CD4-positive, alpha-beta T cell treated with Interleukin-4 for 1 hour (primary cell): ENCODE measurements around the gene SMCP.
A peak's percentile ranks its signal among the peaks of the same experiment; 100 is the strongest.

Source experiments
- DNase-seq, 2 donors: peaks; one replicate each; pipeline ENCODE4 v3.0.0-alpha.2; 2020 to 2022

The SMCP gene

GRCh38 chr1:152886758-152887409 lies 8.8 kb downstream of the SMCP start:
- DNase-seq: no peak

- no peak for DNase-seq
These were observed 10.0 kb downstream of the SMCP start for GRCh38 chr1:152888126-152888525.

DNA sequence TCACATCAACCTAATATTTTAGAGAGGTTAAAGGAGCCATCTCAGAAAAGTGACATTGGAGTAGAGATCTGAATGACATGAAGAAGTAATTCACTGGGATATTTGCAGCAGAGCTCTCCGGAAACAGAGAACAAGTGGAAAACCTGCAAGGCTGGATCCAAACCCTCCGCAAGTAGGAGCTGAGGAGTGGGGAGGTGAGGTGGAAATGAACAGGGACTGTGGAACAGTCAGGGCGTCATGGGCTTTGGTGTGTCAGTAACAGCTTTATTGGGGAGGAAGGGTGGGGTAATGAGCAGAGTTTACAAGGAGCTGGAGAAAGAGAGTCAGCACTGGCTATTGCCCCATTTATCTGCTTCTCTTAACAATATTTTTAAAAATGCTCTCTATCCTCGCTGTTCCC lies 20.9 kb downstream of the SMCP start:
- DNase-seq: no peak

GRCh38 chr1:152899883-152900282 lies 21.8 kb downstream of the SMCP start:
- DNase-seq: no peak

- no peak for DNase-seq
These were observed 23.5 kb downstream of the SMCP start for GRCh38 chr1:152901631-152902030.

DNA sequence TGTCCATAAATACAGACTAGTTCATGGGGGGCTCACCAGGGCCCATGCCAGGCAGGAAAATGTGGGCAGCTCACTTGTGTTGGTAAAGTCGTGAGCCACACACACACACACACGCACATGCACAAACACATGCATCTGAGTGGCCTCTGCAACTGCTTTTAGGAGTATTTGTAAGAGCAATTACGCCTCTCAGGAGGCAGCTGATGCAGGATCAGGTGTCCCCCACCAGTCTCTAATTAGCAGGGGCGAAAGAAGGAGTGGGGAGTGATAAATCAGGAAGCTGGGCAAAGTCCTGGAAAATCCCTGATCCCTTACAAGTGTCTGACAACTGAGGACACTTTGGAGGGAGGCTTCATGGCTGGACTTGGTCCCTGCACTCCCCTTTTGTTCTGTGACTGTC lies 24.5 kb downstream of the SMCP start:
- no peak for DNase-seq

GRCh38 chr1:152904688-152905440 lies 26.7 kb downstream of the SMCP start:
- no peak for DNase-seq

DNA sequence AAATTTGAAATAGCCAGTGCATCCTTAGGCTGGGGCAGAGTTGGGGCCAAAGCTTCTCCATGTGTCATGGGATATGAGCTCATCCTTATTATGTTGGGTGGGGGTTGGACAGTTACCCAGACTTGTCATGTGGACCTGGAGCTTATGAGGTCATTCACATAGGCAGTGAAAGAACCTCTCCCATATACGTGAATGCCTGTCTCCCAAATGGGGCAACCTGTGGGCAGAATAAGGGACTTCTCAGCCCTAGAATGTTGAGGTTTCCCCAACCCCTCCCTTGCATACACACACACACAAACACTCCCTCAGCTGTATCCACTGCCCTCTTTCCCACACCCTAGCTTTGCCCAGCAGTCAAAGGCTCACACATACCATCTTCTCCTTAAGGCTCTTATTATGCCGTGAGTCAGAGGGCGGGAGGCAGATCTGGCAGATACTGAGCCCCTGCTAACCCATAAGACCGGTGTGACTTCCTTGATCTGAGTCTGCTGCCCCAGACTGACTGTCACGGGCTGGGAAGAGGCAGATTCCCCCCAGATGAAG lies 28.0 kb downstream of the SMCP start:
- DNase-seq: no peak

GRCh38 chr1:152907686-152908601 lies 29.8 kb downstream of the SMCP start, which contains the start of gene IVL:
Gene IVL, plus strand, starts transcription at chr1:152908546. Its CDS starts 1,252 bp downstream, at chr1:152909798.
- no peak for DNase-seq

GRCh38 chr1:152909206-152909605 lies 31.1 kb downstream of the SMCP start:
- DNase-seq: no peak

DNA sequence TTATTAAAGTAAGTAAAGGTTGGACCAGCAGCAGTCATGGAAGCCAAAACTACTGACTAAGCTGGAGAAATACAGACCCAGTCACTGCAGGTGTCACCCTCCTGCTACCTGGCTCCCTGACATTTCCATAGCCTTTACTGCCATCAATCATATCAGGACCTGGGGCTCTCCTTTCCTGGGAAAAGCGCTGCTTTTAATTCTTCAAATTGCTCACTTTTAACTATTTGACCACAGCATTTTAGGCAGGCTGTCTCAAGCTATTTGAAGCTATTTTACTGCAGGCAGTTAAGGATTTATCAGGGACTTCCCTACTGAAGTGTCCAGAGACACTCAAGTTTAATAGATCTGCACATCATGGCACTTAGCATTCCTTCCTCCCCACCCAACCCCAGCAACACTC lies 34.3 kb downstream of the SMCP start:
- no peak for DNase-seq

GRCh38 chr1:152912900-152913299 lies 34.8 kb downstream of the SMCP start:
- no peak for DNase-seq

DNA sequence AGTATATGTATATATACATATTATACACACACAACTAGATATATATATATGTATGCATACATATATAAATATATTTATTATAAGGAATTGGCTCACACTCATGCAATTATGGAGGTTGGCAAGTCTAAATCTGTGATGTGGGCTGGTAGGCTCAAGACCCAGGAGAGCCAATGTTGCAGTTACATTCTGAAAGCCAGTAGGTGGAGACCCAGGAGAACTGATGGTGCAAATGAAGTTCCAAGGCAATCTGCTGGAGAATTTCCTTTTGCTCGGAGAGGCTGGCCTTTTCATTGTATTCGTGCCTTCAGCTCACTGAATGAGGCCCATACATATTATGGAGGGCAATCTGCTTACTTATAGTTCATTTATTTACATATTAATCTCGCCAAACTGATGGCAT lies 39.7 kb downstream of the SMCP start:
- DNase-seq: no peak

DNA sequence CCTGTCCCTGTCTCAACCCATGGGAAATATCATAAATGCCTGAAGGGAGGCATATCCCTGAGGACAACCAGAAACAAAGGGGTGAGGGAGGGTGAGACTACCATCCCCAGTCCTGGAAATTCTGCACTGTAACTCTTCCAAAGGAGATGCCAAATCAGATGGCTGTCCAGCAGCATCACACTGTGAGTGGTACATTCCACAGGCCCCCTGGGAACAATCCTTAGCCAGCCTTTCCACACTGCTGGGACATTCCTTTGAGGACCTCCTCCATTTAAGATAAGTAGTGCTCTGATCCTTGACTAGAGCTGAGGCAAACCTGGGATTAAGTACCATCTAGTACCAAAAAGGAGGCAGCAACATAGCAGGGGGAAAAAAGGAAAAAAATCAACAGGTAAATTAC lies 40.9 kb downstream of the SMCP start:
- DNase-seq: no peak

- no peak for DNase-seq
These were observed 46.1 kb downstream of the SMCP start for GRCh38 chr1:152924191-152924590.

- peak in 1 of 2 donors; percentile 5 for DNase-seq
These were observed 48.0 kb downstream of the SMCP start for GRCh38 chr1:152926091-152926490.

DNA sequence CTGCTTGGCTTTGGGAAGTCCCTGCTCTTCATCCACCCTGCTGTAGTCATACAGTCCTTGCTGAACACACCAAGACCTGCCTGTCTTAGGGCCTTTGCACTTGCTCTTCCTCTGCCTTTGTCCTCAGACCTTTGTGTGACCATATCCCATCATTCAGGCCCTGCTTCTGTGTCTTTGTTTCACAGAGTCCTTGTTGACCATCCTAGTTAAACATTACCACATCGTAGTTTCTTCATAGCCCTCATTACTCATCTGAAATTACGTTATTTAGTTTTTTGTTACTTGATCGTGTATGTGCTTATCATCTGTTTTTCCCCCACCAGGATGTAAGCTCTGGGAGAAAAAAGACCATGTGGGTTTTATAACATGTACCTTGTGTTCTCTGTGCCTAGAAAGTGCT lies 50.5 kb downstream of the SMCP start:
- DNase-seq: no peak

DNA sequence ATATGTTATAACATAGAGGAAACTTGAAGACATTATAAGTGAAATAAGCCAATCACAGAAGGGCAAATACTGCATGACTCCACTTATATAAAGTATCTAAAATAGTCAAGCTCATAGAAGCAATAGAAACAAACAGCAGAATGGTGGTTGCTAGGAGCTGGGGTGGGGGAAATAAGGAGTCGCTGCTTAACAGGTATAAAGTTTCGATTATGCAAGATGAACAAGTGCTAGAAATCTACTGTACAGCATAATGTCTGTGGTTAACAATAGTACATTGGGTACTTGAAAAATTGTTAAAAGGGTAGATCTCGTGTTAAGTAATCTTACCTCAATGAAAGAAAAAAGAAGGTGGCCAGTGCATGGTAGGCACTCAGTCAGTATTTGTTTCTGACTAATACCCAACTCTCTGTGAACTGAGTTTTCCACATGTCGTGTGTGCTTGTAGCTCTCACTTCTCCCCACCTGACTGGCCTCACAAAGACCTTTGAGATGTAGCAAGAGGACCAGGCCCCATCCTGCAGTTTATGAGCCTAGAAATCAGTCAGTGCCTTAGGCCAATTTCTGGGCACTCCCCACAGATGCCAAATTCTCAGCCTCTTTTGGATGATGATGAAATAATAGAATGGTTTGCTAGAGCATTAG lies 54.2 kb downstream of the SMCP start:
- no peak for DNase-seq

GRCh38 chr1:152933196-152933595 lies 55.1 kb downstream of the SMCP start:
- no peak for DNase-seq
